Stimulated activated CD8-positive, alpha-beta memory T cell treated with anti-CD3 and anti-CD28 coated beads, Interleukin-4, amount 100 ng/mL, for 24 hours (primary cell): ENCODE results near the gene PTPRG.

ENCODE experiments used
- DNase-seq: peaks from one replicate; pipeline ENCODE4 v3.0.0-alpha.2; 2020; ENCODE audit warnings: low read depth

The PTPRG gene

DNA sequence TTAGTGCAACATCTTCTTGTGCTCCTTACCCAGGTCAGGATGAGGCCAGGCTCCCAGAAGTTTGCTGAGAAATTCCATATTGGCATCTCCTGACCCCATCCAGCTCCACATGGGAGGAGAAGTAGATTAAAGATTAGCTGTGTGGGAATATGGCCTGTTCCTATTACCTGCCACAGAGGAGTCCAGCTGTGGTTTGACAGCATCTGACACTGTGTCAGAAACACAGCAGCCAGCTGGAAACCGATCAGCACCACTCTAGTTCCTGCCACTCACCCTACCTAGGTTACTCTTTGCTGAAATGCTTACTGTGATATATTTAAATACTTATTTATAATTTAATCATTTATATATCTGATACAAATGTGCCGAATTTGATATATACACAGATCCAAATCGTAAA, 551.7 kb downstream of the PTPRG start:
- DNase-seq, result no peak

DNA sequence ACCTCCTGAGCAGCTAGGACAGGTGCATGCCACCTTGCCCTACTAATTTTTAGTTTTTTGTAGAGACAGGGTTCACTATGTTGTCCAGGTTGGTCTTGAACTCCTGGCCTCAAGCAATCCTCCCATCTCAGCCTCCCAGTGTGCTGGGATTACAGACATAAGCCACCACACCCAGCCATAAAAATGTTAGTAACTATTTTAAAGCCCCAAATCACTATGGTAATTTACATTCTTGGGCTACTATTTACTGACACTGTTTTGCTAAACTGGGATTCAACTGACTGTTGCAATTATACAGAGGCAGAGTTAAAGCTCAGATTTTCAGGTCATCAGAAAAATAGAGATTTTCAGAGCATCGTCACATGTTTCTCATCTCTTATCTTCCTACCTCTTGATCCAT, 553.4 kb downstream of the PTPRG start:
- no peak for DNase-seq

DNA sequence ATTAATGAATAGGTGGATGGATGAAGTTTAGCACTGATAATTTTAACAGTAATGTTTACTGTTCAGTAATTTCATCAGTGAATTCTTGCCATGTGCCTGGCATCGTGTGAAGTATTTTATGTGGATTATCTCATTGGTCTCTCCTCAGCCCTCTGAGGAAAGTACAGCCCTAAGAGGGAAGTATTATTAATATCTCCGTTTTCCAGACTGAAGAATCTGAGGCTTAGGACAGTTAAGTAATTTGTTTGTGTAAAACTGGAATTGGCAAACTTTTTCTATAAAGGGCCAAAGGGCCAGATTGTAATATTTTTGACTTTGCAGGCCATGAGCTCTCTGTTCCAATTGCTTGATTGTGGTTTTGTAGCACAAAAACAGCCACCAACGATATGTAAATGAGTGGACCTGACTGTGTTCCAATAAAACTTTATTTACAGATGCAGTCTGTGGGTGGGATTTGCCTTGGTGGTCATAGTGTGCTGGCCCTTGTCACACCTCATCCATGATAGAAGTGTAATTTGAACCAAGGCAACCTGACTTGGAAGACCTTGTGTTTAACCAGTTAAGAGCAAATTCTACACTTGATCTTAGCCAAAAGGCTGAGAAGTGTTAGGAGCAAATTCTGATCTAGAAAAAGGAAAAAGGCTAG, 556.7 kb downstream of the PTPRG start:
- no peak for DNase-seq

DNA sequence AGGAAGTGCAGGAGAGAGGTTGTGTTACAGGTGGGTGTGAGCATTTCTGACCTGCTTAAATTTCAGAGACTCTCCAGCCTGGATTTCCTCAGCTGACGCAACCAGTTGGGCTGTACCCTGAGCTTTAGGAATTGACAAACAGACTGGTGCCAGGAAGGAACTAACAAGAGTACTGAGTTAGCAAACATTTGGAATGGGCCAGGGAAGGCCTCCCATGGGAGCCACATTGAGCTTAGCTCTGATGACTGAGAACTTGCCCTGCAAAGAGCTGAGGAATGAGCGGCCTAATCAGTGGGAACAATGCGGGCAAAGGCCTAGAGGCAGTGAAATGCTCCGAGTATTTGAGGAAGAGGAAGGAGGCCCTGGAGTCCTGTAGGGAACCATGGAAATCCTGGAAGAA, 557.8 kb downstream of the PTPRG start:
- no peak for DNase-seq

DNA sequence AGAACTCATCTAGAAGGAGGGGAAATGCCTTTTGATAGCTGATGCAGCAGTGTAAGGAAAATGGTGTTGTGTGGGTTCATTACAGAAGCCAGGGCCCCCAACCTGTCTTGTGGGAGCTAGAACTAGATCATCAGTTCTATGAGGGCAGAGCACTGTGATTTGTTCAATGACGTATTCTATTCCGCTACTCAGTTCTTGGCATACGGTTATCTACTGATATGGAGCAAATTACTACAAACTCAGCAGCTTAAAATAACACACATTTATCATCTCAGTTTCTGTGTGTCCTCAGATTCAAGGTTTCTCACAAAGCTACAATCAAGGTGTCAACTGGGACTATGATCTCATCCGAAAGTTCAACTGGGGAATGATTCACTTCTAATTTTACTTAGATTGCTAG, 561.4 kb downstream of the PTPRG start:
- DNase-seq, result no peak

DNA sequence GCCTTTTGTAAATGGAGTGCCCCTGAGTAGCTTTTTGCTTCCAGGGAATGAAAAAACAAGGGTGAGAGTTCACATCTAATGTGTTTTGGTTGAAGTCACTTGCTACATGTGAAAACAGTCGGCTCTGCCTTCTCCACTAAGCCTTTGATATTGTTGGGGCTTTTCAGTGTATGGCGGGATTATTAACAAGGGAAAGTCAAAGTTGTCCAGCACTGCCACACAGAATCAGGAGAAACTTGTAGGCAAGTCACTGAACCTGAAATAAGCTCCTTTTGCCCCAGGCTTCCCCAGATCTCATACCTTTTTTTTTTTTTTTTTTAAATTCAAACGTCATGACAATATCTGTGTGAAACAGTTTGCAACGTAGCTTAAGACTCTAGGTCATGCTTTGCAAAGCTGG, 564.0 kb downstream of the PTPRG start:
- DNase-seq, result no peak

DNA sequence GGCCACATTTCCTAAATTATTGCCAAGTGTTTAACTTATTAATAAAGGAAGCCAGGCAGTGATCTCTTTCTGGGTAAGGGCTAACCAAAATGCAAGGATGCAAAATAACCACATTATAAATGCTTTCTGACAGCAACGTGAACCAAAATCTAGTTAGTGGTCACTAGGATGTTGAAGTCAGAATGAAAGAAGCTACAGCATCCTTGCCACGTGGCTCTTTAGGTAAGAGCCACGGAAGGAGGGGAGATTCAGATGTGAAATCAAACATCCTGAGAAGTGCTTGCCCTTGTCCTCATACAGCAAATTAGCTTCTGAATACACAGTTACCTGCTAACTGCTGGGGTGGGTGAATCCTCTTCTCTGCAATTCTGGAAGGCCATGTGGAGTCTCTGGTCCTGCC, 565.7 kb downstream of the PTPRG start:
- no peak for DNase-seq

DNA sequence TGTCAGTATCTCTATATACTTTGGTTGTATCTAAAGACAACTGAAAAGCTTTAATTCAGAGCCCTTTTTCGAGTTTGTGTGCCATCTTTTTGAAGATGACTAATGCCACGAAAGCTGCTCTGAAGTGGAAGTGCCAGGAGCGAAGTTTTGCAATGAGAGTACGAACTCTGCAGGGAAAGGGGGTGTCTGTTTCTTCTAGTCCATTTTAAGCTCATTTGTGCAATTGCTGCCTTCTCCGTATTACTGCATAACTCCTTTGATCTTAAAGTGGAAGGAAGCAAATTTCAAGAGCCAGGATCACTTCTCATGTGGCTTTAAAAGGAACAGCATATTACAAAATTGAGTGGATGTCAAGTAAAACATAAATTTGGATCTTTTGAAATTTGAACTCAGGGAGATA, 566.7 kb downstream of the PTPRG start:
- no peak for DNase-seq

DNA sequence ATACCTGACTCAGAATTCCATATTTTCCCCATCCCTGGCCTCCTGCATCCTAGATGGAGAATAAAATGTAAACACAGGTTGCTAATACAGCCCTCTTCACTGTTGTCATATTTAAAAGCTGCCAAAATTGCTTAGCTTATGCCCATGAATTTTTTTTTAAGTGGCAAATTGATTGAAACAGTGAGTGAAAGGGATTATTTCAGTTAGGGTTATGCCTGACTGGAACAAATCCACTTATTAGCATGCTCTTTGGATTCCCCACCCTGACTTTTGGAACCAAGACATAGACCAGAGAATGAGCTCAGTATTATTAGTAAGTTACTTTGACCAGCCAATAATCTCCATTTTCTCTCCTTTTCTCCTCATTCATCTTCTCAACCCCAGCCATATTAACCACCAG, 567.3 kb downstream of the PTPRG start:
- DNase-seq, result no peak

DNA sequence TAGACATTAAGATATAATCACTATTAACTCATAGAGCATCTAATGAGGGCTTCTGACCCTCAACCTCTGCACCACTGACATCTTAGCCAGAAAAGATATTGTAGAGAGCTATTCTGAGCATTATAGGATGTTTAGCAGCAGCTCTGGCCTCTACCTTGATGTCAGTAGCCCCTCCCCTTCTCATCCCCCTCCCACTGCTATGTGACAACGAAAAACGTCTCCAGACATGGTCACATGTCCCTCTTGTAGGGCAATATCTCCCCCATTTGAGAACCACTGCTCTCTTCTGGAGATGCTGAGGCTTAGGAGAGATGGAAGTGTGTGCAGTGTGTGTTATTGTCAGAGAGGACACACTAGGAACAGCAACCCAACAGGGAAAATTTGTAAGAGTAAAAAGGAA, 569.7 kb downstream of the PTPRG start:
- no peak for DNase-seq

DNA sequence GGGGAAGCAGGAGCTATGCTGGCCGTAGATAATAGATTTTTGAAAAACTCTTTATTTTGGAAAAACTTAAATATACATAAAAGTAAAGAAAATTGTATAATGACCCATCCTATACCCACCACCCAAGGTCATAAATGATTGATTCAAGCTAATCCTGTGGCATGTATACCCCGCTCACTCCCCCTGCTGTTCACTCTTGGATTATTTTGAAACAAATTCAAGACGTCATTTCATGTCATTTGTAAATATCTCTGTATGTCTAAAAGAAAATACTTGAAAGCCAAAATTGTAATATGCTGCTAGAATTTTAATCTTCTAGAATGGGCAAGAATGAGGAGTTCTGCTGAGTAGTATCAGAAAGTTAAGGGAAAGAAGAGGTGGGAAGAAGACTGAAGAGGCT, 570.2 kb downstream of the PTPRG start:
- DNase-seq, result no peak

DNA sequence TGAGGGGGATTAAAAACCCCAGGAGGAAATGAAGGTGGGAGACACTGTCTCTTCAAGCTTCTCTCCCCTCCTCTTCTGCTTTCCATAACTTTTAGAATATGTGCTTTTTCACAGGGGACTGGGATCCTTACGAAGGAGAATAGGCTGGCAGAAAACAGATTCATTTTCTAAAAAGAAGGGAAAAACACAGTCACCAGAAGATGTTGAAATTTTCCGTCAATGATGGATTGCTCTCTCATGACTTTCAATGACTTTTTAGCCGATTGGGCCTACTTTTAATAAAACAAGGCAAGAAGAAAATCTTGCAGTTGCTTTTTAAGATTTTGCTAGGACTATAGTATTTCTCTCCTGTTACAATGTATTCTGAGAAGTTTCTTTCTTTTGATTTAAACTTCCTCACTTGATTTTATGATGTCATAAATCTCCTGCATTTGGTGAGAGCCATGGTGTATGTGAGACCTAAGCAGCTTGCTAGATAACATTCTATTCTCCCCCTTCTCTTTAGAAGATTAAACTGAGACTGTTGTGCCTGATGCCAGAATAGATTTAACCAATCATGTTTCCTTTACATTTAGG, 570.7 kb downstream of the PTPRG start:
- DNase-seq, result no peak

DNA sequence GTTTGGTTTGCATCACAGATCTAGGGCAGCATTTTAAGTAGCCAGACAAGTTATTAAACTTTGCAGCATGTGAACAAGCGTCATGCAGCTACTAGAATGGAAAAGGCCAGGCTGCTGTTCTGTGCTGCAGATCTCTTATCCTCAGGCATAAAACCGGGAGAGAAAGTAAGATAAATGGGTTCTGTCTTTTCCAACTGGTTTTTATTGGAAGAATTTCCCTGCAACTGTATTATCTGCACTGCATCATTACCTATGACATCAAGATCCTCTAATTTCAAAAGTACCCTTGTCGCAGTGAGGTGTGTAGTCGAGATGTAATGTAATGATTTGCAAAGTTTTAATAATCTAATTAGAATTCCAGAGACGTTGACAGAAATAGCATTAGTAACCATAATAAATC, 571.6 kb downstream of the PTPRG start:
- DNase-seq, result no peak

DNA sequence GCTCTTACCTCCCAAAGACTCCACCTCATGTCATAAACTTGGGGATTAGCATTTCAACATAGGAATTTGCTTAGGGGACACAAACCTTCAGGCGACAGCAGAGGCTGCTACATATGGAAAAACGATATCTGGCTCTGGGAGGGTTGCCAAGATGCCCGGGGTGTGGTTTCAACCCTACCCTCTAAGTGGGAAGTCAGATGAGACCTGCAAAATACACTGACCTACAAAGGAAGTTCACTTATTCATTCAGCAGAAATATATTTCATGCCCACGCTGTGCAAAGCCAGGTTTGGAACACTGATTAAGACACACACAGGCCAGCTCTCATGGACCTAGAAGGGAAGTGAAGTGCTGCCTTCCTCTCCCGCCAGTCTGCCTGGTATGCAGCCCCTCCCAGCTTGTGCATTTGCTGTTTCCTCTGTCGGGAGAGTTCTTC, 572.7 kb downstream of the PTPRG start:
- no peak for DNase-seq

DNA sequence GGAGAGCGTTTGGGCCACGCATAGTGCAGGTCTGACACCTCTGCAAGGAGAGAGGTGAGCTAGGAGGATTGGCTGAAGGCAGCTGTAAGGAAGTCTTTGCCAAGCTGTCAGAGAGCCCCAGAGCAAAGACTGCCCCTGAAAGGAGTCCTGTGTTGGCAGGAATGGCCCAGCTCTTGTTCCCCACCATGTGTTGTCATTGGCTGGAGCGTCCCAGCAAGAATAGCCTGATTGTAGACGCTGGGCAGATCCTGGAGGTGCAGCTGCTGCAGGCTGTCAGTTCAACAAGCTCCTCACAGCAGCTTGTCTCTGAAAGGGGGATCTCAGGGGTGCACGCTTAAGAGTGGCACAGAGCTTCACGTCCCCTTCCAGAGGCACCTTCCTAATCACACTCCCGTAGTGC, 574.4 kb downstream of the PTPRG start:
- no peak for DNase-seq

DNA sequence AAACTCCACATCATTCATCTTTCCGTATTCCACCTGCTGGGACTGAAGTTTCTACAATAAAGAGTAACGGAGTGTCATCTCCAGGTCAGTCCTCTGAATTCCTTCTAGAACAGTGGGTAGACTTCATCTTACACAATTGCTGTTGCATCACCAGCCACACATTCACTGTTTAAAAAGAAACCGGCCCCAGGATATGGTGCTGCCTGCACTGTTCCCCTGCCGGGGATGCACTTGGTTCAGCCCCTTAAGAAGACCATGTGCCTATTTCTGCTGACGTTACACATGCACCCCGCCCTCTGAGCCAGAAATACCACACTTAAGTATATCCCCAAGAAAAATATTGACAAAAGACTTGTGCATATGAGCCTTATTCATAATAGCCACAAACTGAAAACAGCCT, 578.6 kb downstream of the PTPRG start:
- no peak for DNase-seq

DNA sequence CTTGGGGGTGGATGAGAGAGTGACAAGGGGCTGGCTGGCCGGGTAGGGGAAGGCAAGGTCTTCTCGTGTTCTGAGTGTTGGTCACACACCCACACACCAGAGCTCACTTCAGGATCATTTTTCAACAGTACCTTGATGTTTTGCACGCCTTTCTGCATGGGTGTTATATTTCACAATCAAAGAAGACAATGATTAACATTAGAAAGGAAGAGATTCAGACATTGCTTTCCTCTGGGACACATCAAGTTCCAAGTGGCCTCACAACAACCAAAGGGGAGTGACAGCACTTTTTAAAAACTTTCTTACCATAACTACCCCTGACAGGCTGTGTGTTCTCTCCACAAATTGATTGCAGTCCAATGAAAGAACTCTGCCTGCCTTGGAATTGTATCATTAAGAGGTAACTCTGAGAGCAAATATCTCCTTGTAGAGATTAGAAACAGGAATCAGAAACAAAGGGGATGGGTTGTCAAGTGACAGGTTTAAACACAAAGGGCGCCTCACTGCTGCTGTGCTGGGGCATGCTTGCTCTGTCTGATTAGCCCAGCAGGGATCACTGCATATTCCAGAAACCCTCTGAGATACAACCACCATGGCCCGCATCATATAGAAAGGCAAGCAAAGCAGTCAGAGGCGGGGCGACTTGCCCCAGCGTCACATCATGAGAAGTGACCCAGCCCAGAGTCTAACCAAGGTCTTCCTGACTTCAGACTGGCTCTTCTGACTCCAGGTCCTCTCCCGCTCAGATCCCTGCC, 581.1 kb downstream of the PTPRG start:
- DNase-seq, result no peak

DNA sequence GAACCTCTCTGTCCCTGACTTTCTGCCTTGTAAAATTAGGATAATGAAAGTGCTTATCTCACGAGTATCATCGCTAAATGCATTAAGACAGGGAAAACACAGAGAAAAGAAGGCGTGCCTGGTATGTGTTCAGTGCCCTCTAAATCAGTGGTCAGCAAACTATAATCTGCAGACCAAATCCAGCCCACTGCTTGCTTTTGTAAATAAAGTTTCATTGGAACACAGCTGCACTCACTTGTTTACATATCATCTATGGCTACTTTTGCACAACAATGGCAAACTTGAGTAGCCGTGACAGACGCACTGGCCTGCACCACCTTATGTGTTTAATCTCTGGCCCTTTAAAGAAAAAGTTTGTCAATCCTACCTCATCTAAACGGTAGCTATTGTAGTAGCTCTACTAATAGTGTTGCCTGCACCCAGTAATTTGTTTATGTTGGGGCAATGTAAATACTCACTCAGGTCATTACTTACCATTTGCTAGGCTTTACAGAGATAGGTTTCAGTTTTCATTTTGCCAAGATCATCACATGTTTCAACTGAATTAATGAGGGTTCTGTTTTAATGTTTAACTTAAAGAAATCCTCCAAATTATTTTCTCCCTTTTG, 582.6 kb downstream of the PTPRG start:
- no peak for DNase-seq

DNA sequence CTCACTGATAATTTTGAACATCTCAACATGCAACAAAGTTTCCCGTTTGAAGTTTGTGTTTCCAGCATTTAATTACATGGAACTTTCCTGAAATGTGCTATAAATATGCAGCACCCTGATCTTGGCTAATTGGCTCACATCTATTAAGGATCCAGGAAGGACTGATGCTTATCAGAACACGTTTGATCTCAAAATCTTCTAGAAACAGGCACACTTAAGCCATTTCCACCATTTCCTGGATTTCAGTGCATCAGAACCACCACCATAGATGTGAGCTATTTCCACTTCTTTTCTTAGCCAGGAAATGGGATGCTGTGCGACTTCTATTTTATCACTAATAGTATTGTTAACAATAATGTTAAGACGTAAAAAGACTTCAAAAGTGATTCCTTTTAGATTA, 583.1 kb downstream of the PTPRG start:
- DNase-seq, result no peak

DNA sequence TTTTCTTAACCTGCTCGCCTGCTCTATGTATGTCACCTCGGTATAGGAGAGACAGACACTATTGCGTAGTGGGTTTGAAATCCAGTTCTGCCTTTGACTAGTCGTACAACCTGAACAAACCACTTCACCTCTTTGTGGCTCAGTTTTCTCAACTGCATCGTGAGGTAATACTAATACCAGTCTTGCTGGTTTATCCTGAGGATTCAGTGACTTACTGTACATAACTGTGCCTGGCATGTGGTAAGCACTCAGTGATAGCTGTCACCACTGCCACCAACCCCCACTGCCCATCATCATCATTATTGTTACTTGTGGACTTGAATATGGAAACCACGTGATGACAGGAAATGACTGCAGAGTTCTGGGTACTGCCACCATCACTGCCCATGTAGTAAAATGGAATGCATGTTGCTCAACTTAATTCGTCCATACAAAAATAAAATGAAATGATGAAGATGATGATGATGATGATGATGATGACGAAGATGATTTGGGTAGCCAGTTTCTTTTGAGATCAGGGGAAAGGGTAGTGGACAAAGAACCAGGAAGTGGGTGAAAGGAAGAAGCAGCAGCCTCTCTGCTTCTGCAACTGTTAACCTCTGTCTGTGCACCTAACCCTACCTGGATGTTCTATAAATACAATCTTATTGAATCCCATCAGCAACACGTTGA, 583.9 kb downstream of the PTPRG start:
- no peak for DNase-seq

DNA sequence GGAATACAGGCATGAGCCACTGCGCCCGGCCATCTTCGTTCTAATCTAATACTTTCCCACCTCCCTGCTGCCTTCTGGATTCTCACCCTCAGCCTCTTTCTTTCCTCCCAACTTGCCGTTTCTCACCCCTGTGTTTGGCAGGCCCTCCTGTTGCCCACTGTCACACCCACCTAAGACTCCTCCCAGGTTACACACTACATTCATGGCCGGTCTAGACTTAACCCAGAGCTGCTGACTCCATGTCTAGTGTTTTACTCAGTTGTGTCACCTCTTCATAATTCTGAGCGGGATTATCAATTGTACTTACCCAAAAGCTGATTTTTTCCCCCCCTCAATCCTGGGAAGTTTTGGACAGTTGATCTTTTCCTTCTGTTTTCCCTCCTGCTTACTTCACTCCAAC, 588.2 kb downstream of the PTPRG start:
- DNase-seq, result no peak

DNA sequence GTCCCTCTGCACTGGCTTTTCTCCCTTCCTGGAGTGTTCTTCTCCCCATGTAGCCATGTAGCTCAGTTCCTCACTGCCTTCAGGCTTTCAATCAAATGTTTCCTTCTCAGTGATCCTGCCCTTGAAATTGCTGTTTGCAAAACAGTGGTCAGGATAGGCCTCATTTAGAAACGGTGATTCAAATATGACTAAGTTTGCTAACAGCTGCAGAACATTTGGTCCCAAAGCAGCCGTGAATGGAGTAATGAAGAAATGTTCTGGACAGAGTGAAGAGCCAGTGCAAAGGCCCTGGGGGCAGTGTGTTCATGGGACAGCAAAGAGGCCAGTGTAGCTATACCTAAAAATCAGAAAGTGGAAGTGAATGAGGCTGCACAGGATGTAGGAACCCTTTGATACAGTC, 588.6 kb downstream of the PTPRG start:
- DNase-seq, result no peak

DNA sequence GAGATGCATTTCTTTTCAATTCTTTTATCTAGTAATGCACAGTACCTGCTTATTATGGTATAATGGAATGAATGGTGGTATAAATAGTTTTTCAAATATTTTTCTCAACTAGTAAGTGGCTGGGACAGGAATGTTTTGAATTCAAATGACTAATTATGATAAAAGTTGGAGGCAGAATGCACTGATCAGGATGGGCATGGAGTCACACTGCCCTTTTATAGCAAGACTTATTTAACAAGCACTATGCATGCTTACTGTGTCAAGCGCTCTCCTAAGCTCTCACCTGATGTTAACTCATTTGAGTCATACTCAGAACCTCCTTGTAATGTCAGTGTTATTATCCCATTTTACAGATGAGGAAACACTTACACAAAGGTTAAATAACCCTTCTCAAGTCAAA, 590.2 kb downstream of the PTPRG start:
- DNase-seq, result no peak
